Measurements from ENCODE around the gene DUOX1.

DUOX1 gene

GRCh38 chr15:45143946-45144345, 14.2 kb downstream of the DUOX1 start:
- no peak for DNase-seq

GRCh38 chr15:45144775-45145174, 15.0 kb downstream of the DUOX1 start:
- no peak for DNase-seq

- DNase-seq: no peak
Measured at GRCh38 chr15:45146405-45146804, 16.6 kb downstream of the DUOX1 start.

- DNase-seq: no peak
Measured at GRCh38 chr15:45147606-45148005, 17.8 kb downstream of the DUOX1 start.

GRCh38 chr15:45148076-45149059, 18.6 kb downstream of the DUOX1 start:
- DNase-seq: no peak

GRCh38 chr15:45149060-45149459, 19.3 kb downstream of the DUOX1 start:
- DNase-seq: no peak

- DNase-seq: no peak
Measured at GRCh38 chr15:45150481-45150880, 20.7 kb downstream of the DUOX1 start.

GRCh38 chr15:45150997-45151396, 21.2 kb downstream of the DUOX1 start:
- no peak for DNase-seq

GRCh38 chr15:45151998-45152828, 22.4 kb downstream of the DUOX1 start:
- no peak for DNase-seq

GRCh38 chr15:45155739-45156138, 25.9 kb downstream of the DUOX1 start:
- no peak for DNase-seq

- DNase-seq: no peak
Measured at GRCh38 chr15:45156744-45157455, 27.1 kb downstream of the DUOX1 start.

- DNase-seq: no peak
Measured at GRCh38 chr15:45157974-45158373, 28.2 kb downstream of the DUOX1 start.

GRCh38 chr15:45161666-45162065, 31.9 kb downstream of the DUOX1 start:
- DNase-seq: no peak

- DNase-seq: peak; percentile 69 to 73
Measured at GRCh38 chr15:45162771-45163507, 33.1 kb downstream of the DUOX1 start.

- no peak for DNase-seq
Measured at GRCh38 chr15:45163508-45163856, 33.7 kb downstream of the DUOX1 start.

GRCh38 chr15:45164914-45165313, 35.1 kb downstream of the DUOX1 start:
- DNase-seq: no peak

- DNase-seq: no peak
Measured at GRCh38 chr15:45165536-45165935, 35.7 kb downstream of the DUOX1 start.

- DNase-seq: peak; percentile 86 to 90
Measured at GRCh38 chr15:45166834-45167630, 37.2 kb downstream of the DUOX1 start.

- no peak for DNase-seq
Measured at GRCh38 chr15:45167631-45168205, 37.9 kb downstream of the DUOX1 start.

- no peak for DNase-seq
Measured at GRCh38 chr15:45168286-45168685, 38.5 kb downstream of the DUOX1 start.

Data from CD4-positive, alpha-beta T cell treated with Interleukin-1 beta for 1 hour (primary cell).